Left ventricle myocardium inferior (tissue), 1 donor: ENCODE data around the gene OR2M3. TPM values are rescaled to one million over a fixed set of nuclear protein-coding genes. Genes with fewer than 3 reads are reported as not detected.

ENCODE experiments used
- DNase-seq: peaks from one replicate; pipeline ENCODE4 v3.0.0-alpha.2; 2020
- H3K27ac ChIP-seq: fragments of 200-600 bp; replicated peaks from 2 replicates; pipeline ENCODE4 v1.8.0; 2021
- H3K27me3 ChIP-seq: fragments of 200-600 bp; 2 replicates; pipeline ENCODE4 v1.8.0; 2021; ENCODE audit warnings: low read depth
- H3K36me3 ChIP-seq: fragments of 200-600 bp; 2 replicates; pipeline ENCODE4 v1.8.0; 2021
- H3K4me1 ChIP-seq: fragments of 200-600 bp; 2 replicates; pipeline ENCODE4 v1.8.0; 2021
- H3K4me3 ChIP-seq: fragments of 200-600 bp; 2 replicates; pipeline ENCODE4 v1.8.0; 2021; ENCODE audit warnings: mild to moderate bottlenecking, moderate library complexity
- H3K9me3 ChIP-seq: fragments of 200-600 bp; replicated peaks from 2 replicates; pipeline ENCODE4 v1.8.0; 2021
- CTCF ChIP-seq: fragments of 200-600 bp; IDR thresholded peaks from 2 replicates; pipeline ENCODE4 v1.8.0; 2021; ENCODE audit warnings: antibody characterized with exemption, mild to moderate bottlenecking, borderline replicate concordance
- intact Hi-C: fragments of 100-400 bp; cut with micrococcal nuclease; formaldehyde crosslinking; loops from one replicate; pipeline ENCODE4 v1.11.0; 2022
- long read RNA-seq: library from polyadenylated mRNA; unstranded; transcript quantifications from one replicate; pipeline ENCODE4 v2.0.0, GENCODE V29; 2021
- total RNA-seq: library from RNA; stranded (reverse); fragmentation: NEBNext Ultra II Directional; extraction: Animal tissue kit (Norgen Biotek cat#: 25700); gene quantifications from one replicate; pipeline ENCODE4 v1.2.1, GENCODE V29; 2021
- donor health status: DM: no; HTN: yes; CAD: no; lungs with severe emphysema.

The OR2M3 gene
- not detected for total RNA-seq
- long read RNA-seq: 0 reads

GRCh38 chr1:248196965-248197364 lies at the start of gene OR2M3:
TSS of gene OR2M3 (plus strand) at chr1:248197265. CDS start at chr1:248203068, 5,803 bp downstream.
- H3K27ac ChIP-seq: no peak within 1 kb of the TSS
- intact Hi-C loops: no loop called here

GRCh38 chr1:248152056-248152827 lies 44.8 kb upstream of the OR2M3 start:
- Histone ChIP-seq H3K36me3 (no peaks in the 10 kb centered on the region), H3K4me1 (no peaks in the 10 kb centered on the region), H3K9me3 (peaks cover 15% of the 10 kb centered on the region), H3K27me3 (no peaks in the 10 kb centered on the region), H3K27ac (no peak overlapping the region), H3K4me3 (no peak overlapping the region)
- TF ChIP-seq CTCF: no peak
- intact Hi-C loops: no loop called here
- DNase-seq: no peak

More at GRCh38 chr1:248196965-248197364, at the start of gene OR2M3:
- H3K9me3 ChIP-seq: peaks cover 35% of the 10 kb centered on the region
- no peaks in the 10 kb centered on the region for H3K36me3 ChIP-seq
- H3K4me3 ChIP-seq: no peak within 1 kb of the TSS
- no peak for DNase-seq
- no peaks in the 10 kb centered on the region for H3K27me3 ChIP-seq
- TF ChIP-seq CTCF: no peak
- no peaks in the 10 kb centered on the region for H3K4me1 ChIP-seq

GRCh38 chr1:248155927-248156326 lies 41.1 kb upstream of the OR2M3 start:
- Histone ChIP-seq H3K9me3 (no peaks in the 10 kb centered on the region), H3K27ac (no peak overlapping the region), H3K4me3 (no peak overlapping the region), H3K27me3 (no peaks in the 10 kb centered on the region), H3K4me1 (no peaks in the 10 kb centered on the region), H3K36me3 (no peaks in the 10 kb centered on the region)
- no peak for DNase-seq
- intact Hi-C loops: no loop called here
- no peak for TF ChIP-seq CTCF

GRCh38 chr1:248158758-248159157 lies 38.3 kb upstream of the OR2M3 start:
- Histone ChIP-seq H3K27me3 (no peaks in the 10 kb centered on the region), H3K4me1 (no peaks in the 10 kb centered on the region), H3K9me3 (no peaks in the 10 kb centered on the region), H3K36me3 (no peaks in the 10 kb centered on the region), H3K27ac (no peak overlapping the region), H3K4me3 (no peak overlapping the region)
- no peak for DNase-seq
- intact Hi-C loops: no loop called here
- TF ChIP-seq CTCF: no peak

- no peak overlapping the region for H3K4me3 ChIP-seq
- DNase-seq: no peak
- H3K36me3 ChIP-seq: no peaks in the 10 kb centered on the region
- no peak for TF ChIP-seq CTCF
- H3K9me3 ChIP-seq: peaks cover 9% of the 10 kb centered on the region
- no peaks in the 10 kb centered on the region for H3K4me1 ChIP-seq
- intact Hi-C loops: no loop called here
- no peaks in the 10 kb centered on the region for H3K27me3 ChIP-seq
- H3K27ac ChIP-seq: no peak overlapping the region
Measured at GRCh38 chr1:248164031-248164430, 33.0 kb upstream of the OR2M3 start.
